GM18526 (cell line): ENCODE data around the gene NFE2L2.

Experiments used
- POLR2A ChIP-seq: IDR thresholded peaks from 3 replicates; pipeline ENCODE4 v1.6.1; 2011; ENCODE audit not compliant: insufficient read length; ENCODE audit errors: extremely low read depth

The NFE2L2 gene

DNA sequence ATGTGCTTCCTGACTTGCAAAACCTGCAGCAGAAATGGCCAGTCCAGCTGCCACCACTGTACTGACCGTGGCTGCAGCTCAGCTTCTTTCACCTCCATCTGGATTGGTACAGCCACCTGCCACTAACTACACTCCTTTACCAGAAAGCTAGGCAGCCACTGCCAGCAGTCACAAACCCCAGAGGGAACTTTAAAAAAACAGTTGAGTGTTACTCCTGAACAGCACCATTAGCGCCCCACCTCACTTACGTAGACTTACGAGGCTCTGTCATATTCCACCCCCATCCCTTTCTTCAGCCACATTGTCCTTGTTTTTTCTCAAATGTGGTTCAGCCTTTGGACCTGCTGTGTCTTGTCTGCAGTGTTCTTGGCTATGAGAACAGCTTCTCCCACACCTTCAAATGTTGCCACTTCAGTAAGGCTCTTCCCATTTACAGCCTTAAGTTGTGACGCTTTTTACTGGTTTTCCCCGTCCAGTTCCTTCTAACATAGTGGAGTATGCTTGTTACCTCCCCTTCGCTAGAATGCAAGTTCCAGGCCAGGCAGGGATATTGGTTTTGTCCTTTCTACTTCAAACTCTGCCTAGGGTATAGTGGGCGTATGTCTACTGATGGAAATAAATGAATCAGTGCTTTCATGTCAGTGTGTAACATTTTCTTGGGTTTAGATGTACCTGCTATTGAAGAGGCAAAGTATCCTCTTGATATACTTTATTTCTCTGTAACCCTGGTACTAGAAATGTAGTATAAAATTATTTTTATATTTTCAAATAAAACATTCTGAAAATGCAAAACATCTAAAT lies 34.9 kb downstream of the NFE2L2 start:
- TF ChIP-seq POLR2A: no peak

DNA sequence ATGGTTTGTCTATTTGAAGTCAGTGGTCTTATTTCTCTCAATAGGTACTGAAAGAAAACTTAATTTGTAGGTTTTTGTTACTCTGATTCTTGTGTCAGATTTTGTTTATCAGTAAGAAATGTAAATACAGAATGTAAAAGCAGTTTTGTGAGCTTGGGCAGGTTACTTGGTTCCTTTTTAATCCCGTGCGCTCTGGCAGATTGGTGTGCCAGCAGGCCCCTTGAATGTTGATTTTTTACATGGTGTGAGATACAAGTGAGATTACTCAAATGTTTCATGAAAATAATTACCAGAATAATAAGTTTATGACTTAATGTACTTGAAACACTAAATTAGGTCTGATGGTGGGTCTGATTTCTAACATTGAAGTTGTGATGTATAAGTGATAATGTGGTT lies 38.6 kb downstream of the NFE2L2 start:
- no peak for TF ChIP-seq POLR2A

DNA sequence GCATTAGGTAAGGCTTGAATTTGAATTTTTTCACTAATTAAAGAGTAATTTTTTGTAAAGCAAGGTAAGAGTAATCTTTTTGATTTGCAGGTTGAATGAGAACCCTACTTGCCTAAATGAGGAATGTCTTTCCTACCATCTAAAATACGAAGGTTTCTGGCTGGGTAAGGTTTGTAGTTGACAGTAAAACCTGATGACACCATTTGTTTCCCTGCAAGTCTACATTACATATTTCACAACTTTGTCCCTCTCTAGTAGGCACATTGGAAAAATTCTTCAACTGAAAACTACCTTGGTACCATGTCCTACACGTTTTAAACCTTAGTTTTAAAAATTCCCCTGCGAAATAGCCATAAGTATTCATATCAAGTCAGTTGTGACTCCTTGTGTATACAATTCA lies 42.6 kb downstream of the NFE2L2 start:
- TF ChIP-seq POLR2A: no peak

- no peak for TF ChIP-seq POLR2A
Measured at GRCh38 chr2:177221534-177221933, 43.0 kb downstream of the NFE2L2 start.

- no peak for TF ChIP-seq POLR2A
Measured at GRCh38 chr2:177217247-177217843, 47.2 kb downstream of the NFE2L2 start.

DNA sequence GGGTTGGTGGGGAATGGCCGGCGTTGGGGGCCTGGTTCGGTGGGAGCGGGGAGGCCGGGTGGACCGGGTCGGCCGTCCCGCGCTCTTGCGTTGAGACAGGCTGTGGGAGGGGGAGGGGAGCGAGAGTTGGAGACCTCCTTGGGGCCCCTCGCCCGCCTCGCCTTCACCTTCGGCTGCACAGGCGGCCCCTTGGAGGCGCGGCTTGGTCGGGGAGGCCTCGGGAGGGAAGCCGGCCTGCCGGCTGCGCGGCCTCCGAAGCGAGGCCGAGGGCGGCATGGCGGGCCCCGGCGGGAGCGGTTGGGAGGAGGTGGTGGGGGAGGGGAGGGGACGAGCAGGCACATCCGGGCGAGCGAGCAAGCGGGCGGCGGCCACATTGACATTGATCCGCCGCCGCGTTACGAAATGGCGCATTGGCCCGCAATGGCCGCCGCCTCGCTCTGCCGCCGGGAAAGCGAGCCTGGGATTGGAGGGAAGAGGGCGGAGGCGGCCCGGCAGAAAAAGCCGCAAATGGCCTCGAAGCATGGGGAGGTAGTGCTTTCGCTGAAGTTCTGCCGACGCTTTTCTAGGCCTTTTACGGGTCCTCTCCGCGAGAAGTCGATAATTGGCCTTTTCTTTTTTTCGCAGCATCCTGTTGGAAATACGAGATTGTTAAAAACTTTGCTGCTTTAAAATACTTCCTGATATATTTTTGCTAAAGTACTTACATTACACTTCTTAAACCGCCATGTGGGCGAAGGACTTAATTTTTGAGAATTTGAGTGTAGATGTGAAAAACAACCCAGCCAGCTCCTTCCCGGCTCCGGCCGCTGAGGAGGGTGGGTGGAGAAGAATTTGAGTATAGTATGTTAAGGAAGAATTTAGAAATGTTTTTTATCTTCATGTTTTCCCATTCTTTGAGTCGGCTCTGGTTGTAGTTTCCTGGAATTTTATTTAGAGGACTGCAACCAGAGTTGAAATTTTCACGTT lies 51.4 kb downstream of the NFE2L2 start:
- peak; percentile 45 for TF ChIP-seq POLR2A

- TF ChIP-seq POLR2A: peak; percentile 71
Measured at GRCh38 chr2:177212106-177212890, 52.2 kb downstream of the NFE2L2 start, which contains the start of gene HNRNPA3. TSS of gene HNRNPA3 (plus strand) at chr2:177212794. CDS start at chr2:177212800, 6 bp downstream.

DNA sequence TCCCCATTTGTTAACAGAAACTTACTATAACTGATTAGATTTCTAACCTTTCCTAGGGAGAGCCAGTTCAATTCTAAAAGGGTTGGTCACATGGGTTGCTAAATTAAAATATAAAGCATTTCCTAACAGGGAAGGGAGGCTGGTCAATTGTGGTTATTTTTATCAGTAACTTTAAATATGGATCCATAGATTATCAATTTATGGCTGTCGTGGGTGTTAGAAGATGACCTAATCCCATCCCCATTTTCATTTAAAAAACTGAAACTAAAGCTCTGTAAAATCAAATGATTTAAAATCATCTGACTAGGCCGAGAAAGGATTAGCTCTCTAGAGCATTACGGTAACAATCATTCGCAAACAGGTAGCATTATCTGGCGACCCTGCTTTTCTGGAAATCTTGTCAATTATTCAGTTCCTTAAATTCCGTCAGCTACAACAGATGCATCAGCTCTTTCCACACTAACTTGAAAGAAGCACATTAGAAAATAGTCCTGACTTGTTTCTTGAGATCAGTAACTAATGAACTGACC lies 52.9 kb downstream of the NFE2L2 start:
- no peak for TF ChIP-seq POLR2A

DNA sequence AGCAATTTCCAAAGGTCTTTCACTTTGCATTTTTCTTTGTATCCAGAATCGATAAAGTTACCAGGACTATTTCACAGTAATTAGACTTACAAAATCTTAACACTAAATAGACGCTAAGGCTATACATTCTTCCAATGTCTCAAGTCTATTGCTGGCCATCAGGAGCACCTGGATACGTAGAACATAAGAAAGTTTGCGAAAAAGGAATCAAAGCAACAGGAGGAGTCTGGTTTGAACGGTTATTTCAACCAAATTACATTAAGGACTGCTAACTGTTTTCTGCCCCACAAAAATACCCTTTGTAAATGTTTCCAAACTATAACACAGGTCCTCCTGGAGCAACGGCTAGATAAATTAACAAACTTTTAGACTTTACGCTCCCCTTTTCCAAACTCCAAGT lies 53.4 kb downstream of the NFE2L2 start:
- TF ChIP-seq POLR2A: no peak

DNA sequence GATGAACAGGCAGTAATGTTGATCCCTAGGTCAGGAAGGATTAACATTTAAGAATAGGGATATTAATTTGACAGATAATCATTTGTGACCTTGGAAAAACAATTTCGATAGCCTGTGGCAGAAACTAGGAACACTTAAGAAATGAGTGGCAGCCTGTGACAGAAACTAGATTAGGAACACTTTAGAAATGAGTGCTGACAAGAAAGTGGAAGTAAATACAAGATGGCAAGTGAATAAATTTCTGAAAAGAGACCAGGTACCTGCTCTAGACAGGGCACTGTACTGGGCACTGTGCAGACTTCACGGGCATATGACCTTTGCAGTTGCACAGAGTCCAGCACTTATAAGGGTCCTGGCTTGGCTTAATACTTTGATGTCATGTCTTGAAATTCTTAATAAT lies 57.4 kb downstream of the NFE2L2 start:
- TF ChIP-seq POLR2A: no peak

GRCh38 chr2:177204417-177204816 lies 60.1 kb downstream of the NFE2L2 start:
- no peak for TF ChIP-seq POLR2A

- TF ChIP-seq POLR2A: no peak
Measured at GRCh38 chr2:177201919-177202346, 62.6 kb downstream of the NFE2L2 start.

DNA sequence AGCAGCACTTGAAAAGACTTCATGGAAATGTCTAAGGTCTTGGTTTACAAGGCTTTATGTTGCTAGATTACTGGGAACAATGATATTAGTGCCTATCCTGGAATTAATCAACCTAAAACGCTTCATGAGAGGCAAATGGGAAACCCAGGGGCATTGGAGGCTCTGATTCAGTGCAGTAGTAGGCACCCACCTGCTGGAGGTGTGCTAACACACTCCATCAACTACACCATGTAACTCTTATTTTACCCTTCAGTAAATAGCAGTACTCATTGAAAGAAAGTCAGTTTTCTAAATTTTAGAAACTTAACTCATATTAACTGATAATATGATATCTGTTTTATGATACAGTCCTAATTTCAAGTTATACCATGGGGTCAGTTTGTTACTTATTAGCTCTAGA lies 69.3 kb downstream of the NFE2L2 start:
- TF ChIP-seq POLR2A: no peak

DNA sequence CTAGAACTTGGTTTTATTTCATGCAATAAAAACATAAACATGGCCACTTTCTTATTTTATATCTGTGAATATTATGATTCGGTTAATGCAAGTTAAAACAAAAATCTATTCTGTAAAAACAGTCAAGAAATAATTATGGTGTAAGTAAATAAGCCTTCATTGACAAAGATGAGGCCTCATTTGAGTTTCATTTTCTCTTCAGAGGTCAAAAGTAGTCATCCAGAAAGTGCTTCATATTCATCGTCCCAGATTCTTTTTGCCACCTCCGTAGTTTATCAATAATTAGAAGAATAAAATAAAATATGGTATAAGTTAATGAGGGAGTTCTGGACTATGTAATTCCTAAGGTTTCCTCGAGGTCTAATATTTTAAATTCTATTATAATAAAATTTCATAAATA lies 71.3 kb downstream of the NFE2L2 start:
- TF ChIP-seq POLR2A: no peak
